Measurements from ENCODE around the gene USP21. TPM values are rescaled to one million over a fixed set of nuclear protein-coding genes. Genes with fewer than 3 reads are reported as not detected.
A peak's percentile ranks its signal among the peaks of the same experiment; 100 is the strongest.

Gene USP21
- polyA plus RNA-seq, 1 donor from 2014 or later: 20.2 TPM

DNA sequence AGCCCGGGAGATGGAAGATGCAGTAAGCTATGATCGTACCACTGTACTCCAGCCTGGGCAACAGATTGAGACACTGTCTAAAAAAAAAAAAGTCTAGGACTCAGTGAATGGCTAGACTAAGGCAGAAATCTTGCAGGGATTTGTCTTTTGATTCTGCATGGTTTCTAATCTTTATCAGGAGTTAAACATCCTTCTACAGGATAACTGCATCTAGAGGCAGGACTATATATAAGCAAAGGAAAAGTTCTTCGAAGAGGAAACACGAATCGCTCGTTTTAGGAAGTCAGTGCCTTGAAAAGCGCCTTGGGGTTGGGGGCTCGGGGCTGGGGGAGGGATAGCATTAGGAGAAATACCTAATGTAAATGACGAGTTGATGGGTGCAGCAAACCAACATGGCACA is 6.1 kb upstream of the USP21 start:
- peak overlapping the region; percentile 72 for H3K4me3 ChIP-seq (ENCODE audit: low read length)
- H3K9me3 ChIP-seq (ENCODE audit: low read length): no peaks in the 10 kb centered on the region
- peak overlapping the region; percentile 91 for H3K27ac ChIP-seq (ENCODE audit: low read length)
- no peak for TF ChIP-seq SMC3 (conservative IDR thresholded peaks at IDR 0.05; ENCODE audit: poor library complexity)
- TF ChIP-seq, protein P1, sequence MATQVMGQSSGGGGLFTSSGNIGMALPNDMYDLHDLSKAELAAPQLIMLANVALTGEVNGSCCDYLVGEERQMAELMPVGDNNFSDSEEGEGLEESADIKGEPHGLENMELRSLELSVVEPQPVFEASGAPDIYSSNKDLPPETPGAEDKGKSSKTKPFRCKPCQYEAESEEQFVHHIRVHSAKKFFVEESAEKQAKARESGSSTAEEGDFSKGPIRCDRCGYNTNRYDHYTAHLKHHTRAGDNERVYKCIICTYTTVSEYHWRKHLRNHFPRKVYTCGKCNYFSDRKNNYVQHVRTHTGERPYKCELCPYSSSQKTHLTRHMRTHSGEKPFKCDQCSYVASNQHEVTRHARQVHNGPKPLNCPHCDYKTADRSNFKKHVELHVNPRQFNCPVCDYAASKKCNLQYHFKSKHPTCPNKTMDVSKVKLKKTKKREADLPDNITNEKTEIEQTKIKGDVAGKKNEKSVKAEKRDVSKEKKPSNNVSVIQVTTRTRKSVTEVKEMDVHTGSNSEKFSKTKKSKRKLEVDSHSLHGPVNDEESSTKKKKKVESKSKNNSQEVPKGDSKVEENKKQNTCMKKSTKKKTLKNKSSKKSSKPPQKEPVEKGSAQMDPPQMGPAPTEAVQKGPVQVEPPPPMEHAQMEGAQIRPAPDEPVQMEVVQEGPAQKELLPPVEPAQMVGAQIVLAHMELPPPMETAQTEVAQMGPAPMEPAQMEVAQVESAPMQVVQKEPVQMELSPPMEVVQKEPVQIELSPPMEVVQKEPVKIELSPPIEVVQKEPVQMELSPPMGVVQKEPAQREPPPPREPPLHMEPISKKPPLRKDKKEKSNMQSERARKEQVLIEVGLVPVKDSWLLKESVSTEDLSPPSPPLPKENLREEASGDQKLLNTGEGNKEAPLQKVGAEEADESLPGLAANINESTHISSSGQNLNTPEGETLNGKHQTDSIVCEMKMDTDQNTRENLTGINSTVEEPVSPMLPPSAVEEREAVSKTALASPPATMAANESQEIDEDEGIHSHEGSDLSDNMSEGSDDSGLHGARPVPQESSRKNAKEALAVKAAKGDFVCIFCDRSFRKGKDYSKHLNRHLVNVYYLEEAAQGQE (IDR thresholded peaks at IDR 0.05; ENCODE audit: borderline replicate concordance): no peak
- H3K9ac ChIP-seq (ENCODE audit: low read length): peak overlapping the region; percentile 89
- H4K20me1 ChIP-seq (ENCODE audit: insufficient read depth): no peaks in the 10 kb centered on the region
- no peaks in the 10 kb centered on the region for H3K9me2 ChIP-seq (ENCODE audit: insufficient read depth, low read length)
- H3K4me2 ChIP-seq (ENCODE audit: low read length): peak overlapping the region; percentile 60
- H3F3A ChIP-seq (ENCODE audit: insufficient read depth, low read length, poor library complexity, severe bottlenecking): no peaks in the 10 kb centered on the region
- peak overlapping the region; percentile 52 for H2AFZ ChIP-seq (ENCODE audit: low read depth, low read length)
- no peaks in the 10 kb centered on the region for H3K79me2 ChIP-seq (replicated peaks; ENCODE audit: insufficient read depth, low read length)
- no peaks in the 10 kb centered on the region for H3K36me3 ChIP-seq (ENCODE audit: insufficient read depth, low read length)
- no peaks in the 10 kb centered on the region for H3K27me3 ChIP-seq (ENCODE audit: insufficient read depth, low read depth, low read length)

DNA sequence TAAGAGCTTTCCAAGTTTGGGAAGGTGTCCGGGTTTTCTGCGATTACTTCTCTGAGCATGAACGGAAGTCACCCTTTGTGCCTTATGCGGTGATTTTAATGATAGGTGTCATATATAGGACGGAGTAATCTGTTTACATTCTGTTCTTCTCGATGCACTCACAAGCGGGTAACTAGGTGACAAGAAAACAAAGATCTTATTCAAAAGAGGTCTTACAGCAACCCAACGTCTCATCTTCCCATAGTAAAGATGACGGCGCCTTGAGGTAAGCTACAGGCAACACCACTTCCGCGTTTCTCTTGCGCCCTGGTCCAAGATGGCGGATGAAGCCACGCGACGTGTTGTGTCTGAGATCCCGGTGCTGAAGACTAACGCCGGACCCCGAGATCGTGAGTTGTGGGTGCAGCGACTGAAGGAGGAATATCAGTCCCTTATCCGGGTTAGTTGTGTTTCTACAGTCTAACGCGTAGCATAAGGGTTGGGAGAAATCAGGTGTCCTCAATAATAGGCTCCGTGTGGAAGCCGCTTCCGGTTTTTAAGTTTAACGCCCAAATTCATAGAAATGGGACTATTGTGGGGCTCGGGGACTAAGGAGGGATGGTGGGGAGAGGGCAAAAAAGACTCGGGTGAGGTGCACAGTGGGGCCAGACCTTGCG is 5.5 kb upstream of the USP21 start, which contains the start of gene UFC1:
Gene UFC1, plus strand, starts transcription at position 297 of the 656 bp plus-strand sequence. Its CDS starts 20 bp downstream, at position 317.
- TF ChIP-seq EP300 (conservative IDR thresholded peaks at IDR 0.05; ENCODE audit: poor library complexity, severe bottlenecking): no peak
- TF ChIP-seq POLR2AphosphoS5 (IDR thresholded peaks at IDR 0.05): peak; percentile 79
- TF ChIP-seq, protein P1 (IDR thresholded peaks at IDR 0.05; ENCODE audit: borderline replicate concordance): peak; percentile 68
- TF ChIP-seq, protein P2, sequence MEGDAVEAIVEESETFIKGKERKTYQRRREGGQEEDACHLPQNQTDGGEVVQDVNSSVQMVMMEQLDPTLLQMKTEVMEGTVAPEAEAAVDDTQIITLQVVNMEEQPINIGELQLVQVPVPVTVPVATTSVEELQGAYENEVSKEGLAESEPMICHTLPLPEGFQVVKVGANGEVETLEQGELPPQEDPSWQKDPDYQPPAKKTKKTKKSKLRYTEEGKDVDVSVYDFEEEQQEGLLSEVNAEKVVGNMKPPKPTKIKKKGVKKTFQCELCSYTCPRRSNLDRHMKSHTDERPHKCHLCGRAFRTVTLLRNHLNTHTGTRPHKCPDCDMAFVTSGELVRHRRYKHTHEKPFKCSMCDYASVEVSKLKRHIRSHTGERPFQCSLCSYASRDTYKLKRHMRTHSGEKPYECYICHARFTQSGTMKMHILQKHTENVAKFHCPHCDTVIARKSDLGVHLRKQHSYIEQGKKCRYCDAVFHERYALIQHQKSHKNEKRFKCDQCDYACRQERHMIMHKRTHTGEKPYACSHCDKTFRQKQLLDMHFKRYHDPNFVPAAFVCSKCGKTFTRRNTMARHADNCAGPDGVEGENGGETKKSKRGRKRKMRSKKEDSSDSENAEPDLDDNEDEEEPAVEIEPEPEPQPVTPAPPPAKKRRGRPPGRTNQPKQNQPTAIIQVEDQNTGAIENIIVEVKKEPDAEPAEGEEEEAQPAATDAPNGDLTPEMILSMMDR (IDR thresholded peaks at IDR 0.05; ENCODE audit: poor library complexity, severe bottlenecking): no peak
- peak; percentile 25 for TF ChIP-seq SMC3 (conservative IDR thresholded peaks at IDR 0.05; ENCODE audit: poor library complexity)
- TF ChIP-seq TAF1 (IDR thresholded peaks at IDR 0.05; ENCODE audit: low read depth): peak; percentile 91
- peak; percentile 14 for TF ChIP-seq RAD21 (conservative IDR thresholded peaks at IDR 0.05)
- no peak for TF ChIP-seq EZH2 (IDR thresholded peaks at IDR 0.05; ENCODE audit: borderline replicate concordance, insufficient read depth, low read length, poor library complexity, severe bottlenecking)
- peak; percentile 91 for TF ChIP-seq MXI1 (conservative IDR thresholded peaks at IDR 0.05; ENCODE audit: poor library complexity, severe bottlenecking)
- no peaks in the 10 kb centered on the region for H3K9me3 ChIP-seq (ENCODE audit: low read length)

More for the DNA sequence above, 5.5 kb upstream of the USP21 start, which contains the start of gene UFC1:
- Histone ChIP-seq H3K9ac (ENCODE audit: low read length) (peak within 1 kb of the TSS; percentile 89), H3K4me2 (ENCODE audit: low read length) (peak within 1 kb of the TSS; percentile 71), H3K9me2 (ENCODE audit: insufficient read depth, low read length) (no peaks in the 10 kb centered on the region), H3K4me3 (ENCODE audit: low read length) (peak within 1 kb of the TSS; percentile 72), H3F3A (ENCODE audit: insufficient read depth, low read length, poor library complexity, severe bottlenecking) (no peaks in the 10 kb centered on the region), H3K36me3 (ENCODE audit: insufficient read depth, low read length) (no peaks in the 10 kb centered on the region), H3K27me3 (ENCODE audit: insufficient read depth, low read depth, low read length) (no peaks in the 10 kb centered on the region), H3K79me2 (replicated peaks; ENCODE audit: insufficient read depth, low read length) (no peaks in the 10 kb centered on the region), H3K27ac (ENCODE audit: low read length) (peak within 1 kb of the TSS; percentile 91), H2AFZ (ENCODE audit: low read depth, low read length) (peak within 1 kb of the TSS; percentile 52), H4K20me1 (ENCODE audit: insufficient read depth) (no peaks in the 10 kb centered on the region)

Data from neural cell (in vitro differentiated cells).